Measurements from ENCODE around the gene HAUS1. TPM values are rescaled to one million over a fixed set of nuclear protein-coding genes. Genes with fewer than 3 reads are reported as not detected.

The HAUS1 gene
- total and polyA plus RNA-seq, 2 donors (not counting 1 experiment from before 2014, with no cell fraction given), result 11.9 to 30.9 TPM

DNA sequence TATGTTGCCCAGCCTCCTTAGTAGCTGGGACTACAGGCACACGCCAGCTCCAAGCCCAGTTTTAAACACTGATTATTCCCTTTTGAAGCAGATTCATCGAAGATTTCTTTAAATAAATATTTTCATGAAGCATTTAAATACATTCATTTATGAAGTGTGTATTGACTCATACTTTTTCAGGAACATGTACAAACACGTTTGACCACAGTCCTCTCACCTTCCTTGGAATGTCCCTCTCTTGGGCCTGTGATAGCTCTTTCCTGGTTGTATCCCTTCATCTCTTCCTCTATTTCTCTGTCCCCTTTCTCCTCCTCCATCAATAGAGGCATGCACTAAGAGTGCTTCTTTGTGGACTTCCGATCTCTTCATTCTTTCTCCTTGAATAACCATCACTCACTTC is 34.7 kb upstream of the HAUS1 start:
- Histone ChIP-seq H3K36me3 (replicated peaks in 1 of 2; ENCODE audit: control extremely low read depth in 1 of 2, control insufficient read depth in 1 of 2, extremely low read depth in 1 of 2, insufficient read depth in 2 of 2, low read length in 1 of 2) (no peaks in the 10 kb centered on the region), H2AFZ (ENCODE audit: insufficient read depth, low read depth, low read length, poor library complexity, severe bottlenecking) (no peak overlapping the region), H3K4me2 (replicated peaks; ENCODE audit: low read depth, low read length, poor library complexity, severe bottlenecking) (no peak overlapping the region), H3K79me2 (ENCODE audit: control insufficient read depth, insufficient read depth, low read length) (no peaks in the 10 kb centered on the region), H3K9ac (ENCODE audit: low read length) (no peak overlapping the region), H3K9me3 (ENCODE audit: control extremely low read depth in 1 of 3, control insufficient read depth in 2 of 3, insufficient read depth in 1 of 3, low read length in 2 of 3) (peaks cover 0 to 7% (median 0%) of the 10 kb centered on the region in 3 donors), H3K27ac (ENCODE audit: low read length in 2 of 2) (no peak overlapping the region), H3K4me1 (ENCODE audit: control insufficient read depth in 2 of 2, insufficient read depth in 2 of 2, low read length in 2 of 2) (peaks cover 17 to 26% of the 10 kb centered on the region in 2 donors), H3K4me3 (ENCODE audit: control extremely low read depth in 1 of 5, extremely low read depth in 1 of 5, insufficient read depth in 1 of 5, low read depth in 2 of 5, low read length in 4 of 5) (no peak overlapping the region), H3K27me3 (replicated peaks in 1 of 4; ENCODE audit: control extremely low read depth in 1 of 4, control insufficient read depth in 3 of 4, insufficient read depth in 4 of 4, low read length in 3 of 4) (peaks cover 0 to 34% (median 13%) of the 10 kb centered on the region in 4 experiments), H4K20me1 (ENCODE audit: control insufficient read depth, insufficient read depth, low read length, poor library complexity, severe bottlenecking) (no peaks in the 10 kb centered on the region)
- H3K27me3 Mint-ChIP-seq, result peaks cover 7% of the 10 kb centered on the region
- 86% methylated on average over 1 of the region's 4 CpGs for WGBS (ENCODE audit: insufficient coverage)
- ChIA-PET CTCF (no interaction called here), POLR2A (no interaction called here)
- peaks cover 19% of the 10 kb centered on the region for H3K4me1 Mint-ChIP-seq
- no peaks in the 10 kb centered on the region for H3K9me3 Mint-ChIP-seq (ENCODE audit: insufficient read depth)
- no peak overlapping the region for H3K27ac Mint-ChIP-seq
- ATAC-seq (ENCODE audit: low read depth) (no peak), DNase-seq (no peak)
- intact Hi-C loops (cut with micrococcal nuclease), result no loop called here
- no peak overlapping the region for H3K4me3 Mint-ChIP-seq
- TF ChIP-seq, protein P1, sequence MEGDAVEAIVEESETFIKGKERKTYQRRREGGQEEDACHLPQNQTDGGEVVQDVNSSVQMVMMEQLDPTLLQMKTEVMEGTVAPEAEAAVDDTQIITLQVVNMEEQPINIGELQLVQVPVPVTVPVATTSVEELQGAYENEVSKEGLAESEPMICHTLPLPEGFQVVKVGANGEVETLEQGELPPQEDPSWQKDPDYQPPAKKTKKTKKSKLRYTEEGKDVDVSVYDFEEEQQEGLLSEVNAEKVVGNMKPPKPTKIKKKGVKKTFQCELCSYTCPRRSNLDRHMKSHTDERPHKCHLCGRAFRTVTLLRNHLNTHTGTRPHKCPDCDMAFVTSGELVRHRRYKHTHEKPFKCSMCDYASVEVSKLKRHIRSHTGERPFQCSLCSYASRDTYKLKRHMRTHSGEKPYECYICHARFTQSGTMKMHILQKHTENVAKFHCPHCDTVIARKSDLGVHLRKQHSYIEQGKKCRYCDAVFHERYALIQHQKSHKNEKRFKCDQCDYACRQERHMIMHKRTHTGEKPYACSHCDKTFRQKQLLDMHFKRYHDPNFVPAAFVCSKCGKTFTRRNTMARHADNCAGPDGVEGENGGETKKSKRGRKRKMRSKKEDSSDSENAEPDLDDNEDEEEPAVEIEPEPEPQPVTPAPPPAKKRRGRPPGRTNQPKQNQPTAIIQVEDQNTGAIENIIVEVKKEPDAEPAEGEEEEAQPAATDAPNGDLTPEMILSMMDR (IDR thresholded peaks at IDR 0.05), result no peak
- TF ChIP-seq EZH2 (IDR thresholded peaks at IDR 0.05; ENCODE audit: borderline replicate concordance, insufficient read depth, low read depth, low read length, poor library complexity, severe bottlenecking), result no peak

DNA sequence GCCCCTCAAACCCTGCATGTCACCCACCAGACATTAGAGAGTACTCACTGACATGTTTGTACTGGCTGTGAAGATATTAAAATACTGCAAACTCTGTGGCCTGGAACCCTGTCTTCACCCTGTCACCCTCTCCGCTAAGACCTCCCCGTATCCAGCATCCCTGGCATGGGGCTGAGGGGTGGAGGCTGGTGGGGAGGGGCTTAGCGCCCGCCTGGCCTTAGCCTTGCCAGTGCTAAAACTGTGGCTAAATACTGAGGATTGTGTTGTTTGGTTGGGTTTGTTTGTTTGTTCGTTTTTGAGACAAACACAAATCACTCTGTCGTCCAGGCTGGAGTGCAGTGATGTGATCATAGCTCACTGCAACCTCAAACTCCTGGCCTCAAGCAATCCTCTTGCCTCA is 34.0 kb upstream of the HAUS1 start:
- Histone ChIP-seq H2AFZ (ENCODE audit: insufficient read depth, low read depth, low read length, poor library complexity, severe bottlenecking) (no peak overlapping the region), H3K27ac (ENCODE audit: low read length in 2 of 2) (no peak overlapping the region), H3K36me3 (replicated peaks in 1 of 2; ENCODE audit: control extremely low read depth in 1 of 2, control insufficient read depth in 1 of 2, extremely low read depth in 1 of 2, insufficient read depth in 2 of 2, low read length in 1 of 2) (no peaks in the 10 kb centered on the region), H3K4me1 (ENCODE audit: control insufficient read depth in 2 of 2, insufficient read depth in 2 of 2, low read length in 2 of 2) (peaks cover 17 to 26% of the 10 kb centered on the region in 2 donors), H3K4me2 (replicated peaks; ENCODE audit: low read depth, low read length, poor library complexity, severe bottlenecking) (no peak overlapping the region), H3K9ac (ENCODE audit: low read length) (no peak overlapping the region), H3K9me3 (ENCODE audit: control extremely low read depth in 1 of 3, control insufficient read depth in 2 of 3, insufficient read depth in 1 of 3, low read length in 2 of 3) (peaks cover 0 to 7% (median 0%) of the 10 kb centered on the region in 3 donors), H3K79me2 (ENCODE audit: control insufficient read depth, insufficient read depth, low read length) (no peaks in the 10 kb centered on the region), H4K20me1 (ENCODE audit: control insufficient read depth, insufficient read depth, low read length, poor library complexity, severe bottlenecking) (no peaks in the 10 kb centered on the region), H3K4me3 (ENCODE audit: control extremely low read depth in 1 of 5, extremely low read depth in 1 of 5, insufficient read depth in 1 of 5, low read depth in 2 of 5, low read length in 4 of 5) (no peak overlapping the region), H3K27me3 (replicated peaks in 1 of 4; ENCODE audit: control extremely low read depth in 1 of 4, control insufficient read depth in 3 of 4, insufficient read depth in 4 of 4, low read length in 3 of 4) (peaks cover 0 to 34% (median 13%) of the 10 kb centered on the region in 4 experiments)
- no peaks in the 10 kb centered on the region for H3K9me3 Mint-ChIP-seq (ENCODE audit: insufficient read depth)
- H3K27ac Mint-ChIP-seq, result no peak overlapping the region
- H3K4me3 Mint-ChIP-seq, result no peak overlapping the region
- ChIA-PET CTCF (no interaction called here), POLR2A (no interaction called here)
- DNase-seq, result no peak
- TF ChIP-seq, protein P1 (IDR thresholded peaks at IDR 0.05), result no peak
- no peak for TF ChIP-seq EZH2 (IDR thresholded peaks at IDR 0.05; ENCODE audit: borderline replicate concordance, insufficient read depth, low read depth, low read length, poor library complexity, severe bottlenecking)
- intact Hi-C loops (cut with micrococcal nuclease), result loop anchor here (5.0 kb wide), 2 partner anchors 43 to 148 kb away; no protein-coding TSS in a partner anchor
- peaks cover 7% of the 10 kb centered on the region for H3K27me3 Mint-ChIP-seq
- ATAC-seq (ENCODE audit: low read depth), result no peak
- whole genome bisulfite sequencing (ENCODE audit: insufficient coverage), result 100% methylated on average over 2 of the region's 6 CpGs
- H3K4me1 Mint-ChIP-seq, result peaks cover 19% of the 10 kb centered on the region
